ENCODE results near the gene CTDP1. TPM values are rescaled to one million over a fixed set of nuclear protein-coding genes. Genes with fewer than 3 reads are reported as not detected.

CTDP1 gene
- total and polyA plus RNA-seq, 4 donors: 7.0 to 19.8 (median 16.7) TPM

- intact Hi-C loops (cut with DNase I): loop anchor here (10.0 kb wide), 3 partner anchors 356 to 614 kb away; partner anchors contain the start of genes ADNP2 (in 1 of the 2), ATP9B (in 1 of the 2) and RBFA (in 1 of the 2)
- 0% methylated on average over 75 to 77 of the region's 77 CpGs for WGBS, 2 donors
- peak; percentile 99 for ATAC-seq (ENCODE audit: low FRiP score)
- H3K36me3 ChIP-seq (ENCODE audit: control insufficient read depth in 1 of 2, insufficient read depth in 2 of 2, low read length in 1 of 2): no peaks in the 10 kb centered on the region
- no peaks in the 10 kb centered on the region for H3K4me1 ChIP-seq (ENCODE audit: control insufficient read depth in 1 of 2, insufficient read depth in 2 of 2, low read length in 2 of 2)
- peak overlapping the region; percentile 65 to 95 for H3K4me3 ChIP-seq (ENCODE audit: low read length in 2 of 2)
- H3K27me3 ChIP-seq (ENCODE audit: control insufficient read depth in 1 of 2, insufficient read depth in 2 of 2, low read length in 1 of 2): no peaks in the 10 kb centered on the region
- H3K27ac ChIP-seq (ENCODE audit: low read depth in 1 of 2, low read length in 2 of 2): peak overlapping the region; percentile 58 to 98
- no peaks in the 10 kb centered on the region for H3K9me3 ChIP-seq (ENCODE audit: control insufficient read depth, low read length)
- peak; percentile 99 to 100 for DNase-seq
Measured at GRCh38 chr18:79678665-79679551, 695 bp upstream of the CTDP1 start.

DNA sequence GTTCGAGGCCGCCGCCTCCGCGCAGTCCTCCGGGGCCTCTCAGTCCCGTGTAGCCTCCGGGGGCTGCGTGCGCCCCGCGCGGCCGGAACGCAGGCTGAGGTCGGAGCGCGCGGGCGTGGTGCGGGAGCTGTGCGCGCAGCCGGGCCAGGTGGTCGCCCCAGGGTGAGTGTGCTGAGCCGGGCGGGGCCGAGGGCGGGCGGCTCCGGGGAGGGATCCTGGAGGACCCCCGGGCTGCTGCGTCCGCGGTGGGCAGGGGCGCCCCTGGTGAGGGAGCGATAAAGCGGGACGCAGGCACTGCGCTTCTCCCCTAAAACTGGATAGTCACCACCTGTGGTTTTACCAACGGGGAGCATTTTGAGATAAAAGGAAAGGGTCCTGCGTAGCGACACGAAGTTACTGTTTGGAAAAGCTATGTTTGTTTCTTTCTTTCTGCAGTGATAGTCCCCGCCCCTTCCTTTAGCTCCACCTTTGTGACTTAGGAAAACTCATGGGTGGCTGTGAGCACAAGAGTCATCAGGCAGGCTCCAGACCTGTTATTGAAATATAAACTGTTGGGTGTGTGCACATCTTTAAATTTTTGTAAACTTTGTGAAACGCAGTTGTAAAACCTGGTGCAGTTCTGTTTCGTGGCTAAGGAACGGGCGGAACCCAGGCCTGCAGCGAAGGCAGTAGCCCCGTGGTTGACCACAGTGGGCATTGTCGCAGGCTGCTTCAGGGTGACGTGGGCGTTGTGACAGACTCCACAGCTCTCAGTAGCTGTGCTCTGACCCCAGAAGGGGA, 687 bp downstream of the CTDP1 start:
- peak overlapping the region; percentile 84 to 95 for H3K4me3 ChIP-seq (ENCODE audit: low read length in 2 of 2)
- no peaks in the 10 kb centered on the region for H3K36me3 ChIP-seq (ENCODE audit: control insufficient read depth in 1 of 2, insufficient read depth in 2 of 2, low read length in 1 of 2)
- H3K9me3 ChIP-seq (ENCODE audit: control insufficient read depth, low read length): no peaks in the 10 kb centered on the region
- no peaks in the 10 kb centered on the region for H3K4me1 ChIP-seq (ENCODE audit: control insufficient read depth in 1 of 2, insufficient read depth in 2 of 2, low read length in 2 of 2)
- peak overlapping the region; percentile 29 to 87 for H3K27ac ChIP-seq (ENCODE audit: low read depth in 1 of 2, low read length in 2 of 2)
- ATAC-seq (ENCODE audit: low FRiP score) (no peak), DNase-seq (no peak)
- no peaks in the 10 kb centered on the region for H3K27me3 ChIP-seq (ENCODE audit: control insufficient read depth in 1 of 2, insufficient read depth in 2 of 2, low read length in 1 of 2)
- 5% methylated on average over 45 to 54 of the region's 54 CpGs for WGBS, 2 donors
- intact Hi-C loops (cut with DNase I): no loop called here

DNA sequence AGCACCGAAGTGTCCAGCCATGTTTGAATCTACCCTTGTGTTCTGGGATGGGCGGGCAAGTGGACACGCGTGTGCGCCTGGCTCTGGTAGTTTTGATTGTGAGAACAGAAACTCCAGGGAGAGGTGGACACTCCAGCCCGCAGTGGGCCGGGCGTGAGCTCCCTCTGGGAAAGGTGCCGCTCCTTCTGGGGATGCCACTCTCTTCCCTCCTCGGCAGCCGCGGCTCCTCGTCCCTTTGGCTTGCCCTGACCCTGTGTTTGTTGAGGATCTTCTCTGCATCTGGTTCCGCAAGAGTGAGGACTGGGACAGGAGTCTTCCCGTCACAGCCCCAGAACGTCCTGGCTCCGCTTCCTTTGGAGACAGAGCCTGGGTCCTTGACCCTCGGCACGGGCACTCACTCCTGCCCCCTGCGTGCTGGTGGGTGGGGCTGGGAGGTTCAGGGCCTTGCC, 1.3 kb downstream of the CTDP1 start:
- H3K9me3 ChIP-seq (ENCODE audit: control insufficient read depth, low read length): no peaks in the 10 kb centered on the region
- DNase-seq (peak in 1 of 2 donors; percentile 49), ATAC-seq (ENCODE audit: low FRiP score) (no peak)
- intact Hi-C loops (cut with DNase I): no loop called here
- no peaks in the 10 kb centered on the region for H3K36me3 ChIP-seq (ENCODE audit: control insufficient read depth in 1 of 2, insufficient read depth in 2 of 2, low read length in 1 of 2)
- H3K27ac ChIP-seq (ENCODE audit: low read depth in 1 of 2, low read length in 2 of 2): no peak overlapping the region
- H3K4me3 ChIP-seq (ENCODE audit: low read length in 2 of 2): no peak overlapping the region
- no peaks in the 10 kb centered on the region for H3K4me1 ChIP-seq (ENCODE audit: control insufficient read depth in 1 of 2, insufficient read depth in 2 of 2, low read length in 2 of 2)
- H3K27me3 ChIP-seq (ENCODE audit: control insufficient read depth in 1 of 2, insufficient read depth in 2 of 2, low read length in 1 of 2): no peaks in the 10 kb centered on the region
- WGBS, 2 donors: 66 to 69% methylated on average over 20 of the region's 20 CpGs

DNA sequence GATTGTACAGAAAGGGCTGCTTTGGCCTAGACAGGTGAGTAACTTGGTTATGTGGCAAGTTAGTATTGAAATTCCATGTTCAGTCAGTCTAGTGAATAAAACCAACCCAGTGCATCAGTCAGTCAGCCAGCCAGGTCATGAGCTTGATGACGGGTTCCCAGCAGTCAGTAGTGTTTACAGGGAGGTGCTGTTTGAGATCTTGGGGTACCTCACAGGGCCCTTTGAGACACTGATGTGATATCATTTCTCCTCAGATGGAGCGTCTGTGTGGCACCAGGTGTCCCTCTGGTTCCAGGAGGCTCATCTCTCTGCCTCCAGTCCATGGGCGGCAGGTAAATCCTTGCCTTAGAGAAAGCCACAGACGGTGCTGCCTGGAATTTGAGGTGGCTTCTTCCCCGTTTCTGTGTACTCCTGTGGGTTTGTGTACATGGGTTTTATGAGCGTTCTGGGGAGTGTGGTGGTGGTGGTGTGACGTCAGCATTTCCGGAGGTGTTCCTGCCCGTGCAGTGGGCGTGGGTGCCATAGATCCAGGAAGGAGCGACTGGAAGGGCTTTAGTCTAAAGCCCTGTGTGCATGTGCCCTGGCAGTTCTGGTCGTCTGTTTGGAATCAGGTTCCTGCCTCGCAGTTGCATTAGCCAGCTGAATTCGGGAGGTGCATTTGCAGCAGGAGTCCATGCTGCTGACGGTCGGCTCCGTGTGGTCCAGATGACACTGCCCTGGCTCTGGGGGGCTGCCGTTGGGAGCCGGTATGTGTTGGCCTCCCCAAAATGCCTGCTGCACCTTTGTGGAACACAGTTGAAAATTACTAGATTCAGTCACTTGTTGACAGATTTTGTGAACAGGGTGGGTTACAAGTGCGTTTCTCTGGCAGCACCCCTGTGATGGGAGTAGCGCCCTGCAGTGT, 2.1 kb downstream of the CTDP1 start:
- Histone ChIP-seq H3K4me3 (ENCODE audit: low read length in 2 of 2) (no peak overlapping the region), H3K9me3 (ENCODE audit: control insufficient read depth, low read length) (no peaks in the 10 kb centered on the region), H3K27me3 (ENCODE audit: control insufficient read depth in 1 of 2, insufficient read depth in 2 of 2, low read length in 1 of 2) (no peaks in the 10 kb centered on the region), H3K4me1 (ENCODE audit: control insufficient read depth in 1 of 2, insufficient read depth in 2 of 2, low read length in 2 of 2) (no peaks in the 10 kb centered on the region), H3K27ac (ENCODE audit: low read depth in 1 of 2, low read length in 2 of 2) (no peak overlapping the region), H3K36me3 (ENCODE audit: control insufficient read depth in 1 of 2, insufficient read depth in 2 of 2, low read length in 1 of 2) (no peaks in the 10 kb centered on the region)
- ATAC-seq (ENCODE audit: low FRiP score) (no peak), DNase-seq (no peak)
- whole genome bisulfite sequencing, 2 donors: 85 to 89% methylated on average over 21 of the region's 21 CpGs
- intact Hi-C loops (cut with DNase I): no loop called here

GRCh38 chr18:79682481-79682880, 2.9 kb downstream of the CTDP1 start:
- Histone ChIP-seq H3K4me3 (ENCODE audit: low read length in 2 of 2) (no peak overlapping the region), H3K27ac (ENCODE audit: low read depth in 1 of 2, low read length in 2 of 2) (no peak overlapping the region), H3K36me3 (ENCODE audit: control insufficient read depth in 1 of 2, insufficient read depth in 2 of 2, low read length in 1 of 2) (no peaks in the 10 kb centered on the region), H3K9me3 (ENCODE audit: control insufficient read depth, low read length) (no peaks in the 10 kb centered on the region), H3K27me3 (ENCODE audit: control insufficient read depth in 1 of 2, insufficient read depth in 2 of 2, low read length in 1 of 2) (no peaks in the 10 kb centered on the region), H3K4me1 (ENCODE audit: control insufficient read depth in 1 of 2, insufficient read depth in 2 of 2, low read length in 2 of 2) (no peaks in the 10 kb centered on the region)
- intact Hi-C loops (cut with DNase I): no loop called here
- ATAC-seq (ENCODE audit: low FRiP score) (no peak), DNase-seq (no peak)
- WGBS, 2 donors: 84 to 85% methylated on average over 11 of the region's 11 CpGs

- Histone ChIP-seq H3K27me3 (ENCODE audit: control insufficient read depth in 1 of 2, insufficient read depth in 2 of 2, low read length in 1 of 2) (no peaks in the 10 kb centered on the region), H3K36me3 (ENCODE audit: control insufficient read depth in 1 of 2, insufficient read depth in 2 of 2, low read length in 1 of 2) (no peaks in the 10 kb centered on the region), H3K27ac (ENCODE audit: low read depth in 1 of 2, low read length in 2 of 2) (no peak overlapping the region), H3K4me1 (ENCODE audit: control insufficient read depth in 1 of 2, insufficient read depth in 2 of 2, low read length in 2 of 2) (no peaks in the 10 kb centered on the region), H3K4me3 (ENCODE audit: low read length in 2 of 2) (no peak overlapping the region), H3K9me3 (ENCODE audit: control insufficient read depth, low read length) (no peaks in the 10 kb centered on the region)
- ATAC-seq (ENCODE audit: low FRiP score) (no peak), DNase-seq (peak in 1 of 2 donors; percentile 36)
- intact Hi-C loops (cut with DNase I): no loop called here
- WGBS, 2 donors: 82 to 85% methylated on average over 15 of the region's 15 CpGs
Measured at GRCh38 chr18:79682894-79683625, 3.5 kb downstream of the CTDP1 start.

- no peaks in the 10 kb centered on the region for H3K9me3 ChIP-seq (ENCODE audit: control insufficient read depth, low read length)
- intact Hi-C loops (cut with DNase I): no loop called here
- no peak overlapping the region for H3K27ac ChIP-seq (ENCODE audit: low read depth in 1 of 2, low read length in 2 of 2)
- DNase-seq (peak in 1 of 2 donors; percentile 40), ATAC-seq (ENCODE audit: low FRiP score) (no peak)
- 86 to 87% methylated on average over 21 of the region's 21 CpGs for WGBS, 2 donors
- no peaks in the 10 kb centered on the region for H3K36me3 ChIP-seq (ENCODE audit: control insufficient read depth in 1 of 2, insufficient read depth in 2 of 2, low read length in 1 of 2)
- no peaks in the 10 kb centered on the region for H3K27me3 ChIP-seq (ENCODE audit: control insufficient read depth in 1 of 2, insufficient read depth in 2 of 2, low read length in 1 of 2)
- H3K4me1 ChIP-seq (ENCODE audit: control insufficient read depth in 1 of 2, insufficient read depth in 2 of 2, low read length in 2 of 2): no peaks in the 10 kb centered on the region
- no peak overlapping the region for H3K4me3 ChIP-seq (ENCODE audit: low read length in 2 of 2)
Measured at GRCh38 chr18:79683626-79684282, 4.2 kb downstream of the CTDP1 start.
